Endothelial cell of umbilical vein (primary cell): ENCODE results near the gene SORCS2.

ENCODE experiments used
- FOS ChIP-seq: IDR thresholded peaks from 2 replicates; pipeline ENCODE4 v1.6.1; 2011; ENCODE audit warnings: mild to moderate bottlenecking, low read length, moderate library complexity, borderline replicate concordance; ENCODE audit not compliant: insufficient read depth
- GATA2 ChIP-seq: IDR thresholded peaks from 2 replicates; pipeline ENCODE4 v1.7.0; 2011; ENCODE audit warnings: low read depth, mild to moderate bottlenecking, moderate library complexity, mixed read lengths, low read length; ENCODE audit not compliant: insufficient read length, insufficient read depth
- MYC ChIP-seq: IDR thresholded peaks from one replicate; pipeline ENCODE4 v1.6.1; 2011; ENCODE audit warnings: mild to moderate bottlenecking, low read depth, low read length
- POLR2A ChIP-seq: IDR thresholded peaks from 2 replicates; pipeline ENCODE4 v1.6.1; 2012; ENCODE audit warnings: low read depth, mild to moderate bottlenecking, control low read depth, low read length
- TF ChIP-seq, protein P1 (sequence below), 2 donors: IDR thresholded peaks; 1 replicate in 1 of 2; 2 replicates in 1 of 2; pipeline ENCODE4 v1.5.1; 2011; ENCODE audit warnings: low read length in 2 of 2, mild to moderate bottlenecking in 2 of 2, moderate library complexity in 2 of 2, control low read depth in 1 of 2, inconsistent platforms in 1 of 2, low read depth in 1 of 2; ENCODE audit not compliant: insufficient read depth in 1 of 2; ENCODE audit errors: extremely low read depth in 1 of 2

GRCh38 chr4:7705593-7705992, 513.3 kb downstream of the SORCS2 start:
- TF ChIP-seq, protein P1, sequence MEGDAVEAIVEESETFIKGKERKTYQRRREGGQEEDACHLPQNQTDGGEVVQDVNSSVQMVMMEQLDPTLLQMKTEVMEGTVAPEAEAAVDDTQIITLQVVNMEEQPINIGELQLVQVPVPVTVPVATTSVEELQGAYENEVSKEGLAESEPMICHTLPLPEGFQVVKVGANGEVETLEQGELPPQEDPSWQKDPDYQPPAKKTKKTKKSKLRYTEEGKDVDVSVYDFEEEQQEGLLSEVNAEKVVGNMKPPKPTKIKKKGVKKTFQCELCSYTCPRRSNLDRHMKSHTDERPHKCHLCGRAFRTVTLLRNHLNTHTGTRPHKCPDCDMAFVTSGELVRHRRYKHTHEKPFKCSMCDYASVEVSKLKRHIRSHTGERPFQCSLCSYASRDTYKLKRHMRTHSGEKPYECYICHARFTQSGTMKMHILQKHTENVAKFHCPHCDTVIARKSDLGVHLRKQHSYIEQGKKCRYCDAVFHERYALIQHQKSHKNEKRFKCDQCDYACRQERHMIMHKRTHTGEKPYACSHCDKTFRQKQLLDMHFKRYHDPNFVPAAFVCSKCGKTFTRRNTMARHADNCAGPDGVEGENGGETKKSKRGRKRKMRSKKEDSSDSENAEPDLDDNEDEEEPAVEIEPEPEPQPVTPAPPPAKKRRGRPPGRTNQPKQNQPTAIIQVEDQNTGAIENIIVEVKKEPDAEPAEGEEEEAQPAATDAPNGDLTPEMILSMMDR (IDR thresholded peaks at IDR 0.05; ENCODE audit: extremely low read depth in 1 of 2, insufficient read depth in 1 of 2, low read depth in 1 of 2, low read length in 2 of 2) = no peak
- TF ChIP-seq MYC (no peak), POLR2A (no peak), FOS (no peak), GATA2 (no peak)
